Measurements from ENCODE around the gene PWWP2B. TPM values are rescaled to one million over a fixed set of nuclear protein-coding genes. Genes with fewer than 3 reads are reported as not detected.

Gene PWWP2B
- total RNA-seq, 3 donors from 2014 or later = 3.3 to 4.3 (median 4.1) TPM

- peaks cover 7% of the 10 kb centered on the region for H3K36me3 Mint-ChIP-seq (ENCODE audit: insufficient read depth)
- no peaks in the 10 kb centered on the region for H3K9me3 Mint-ChIP-seq
- ATAC-seq (no peak), DNase-seq (no peak)
- no peaks in the 10 kb centered on the region for H3K27me3 Mint-ChIP-seq (ENCODE audit: low read depth)
- peaks cover 23% of the 10 kb centered on the region for H3K4me1 Mint-ChIP-seq (ENCODE audit: low read depth)
- H3K4me3 Mint-ChIP-seq = no peak overlapping the region
Measured at GRCh38 chr10:132417257-132417910, 20.4 kb downstream of the PWWP2B start.

- ATAC-seq (no peak), DNase-seq (no peak)
- Mint-ChIP-seq H3K4me3 (no peak overlapping the region), H3K9me3 (no peaks in the 10 kb centered on the region), H3K27me3 (ENCODE audit: low read depth) (no peaks in the 10 kb centered on the region), H3K36me3 (ENCODE audit: insufficient read depth) (peaks cover 7% of the 10 kb centered on the region), H3K4me1 (ENCODE audit: low read depth) (peaks cover 29% of the 10 kb centered on the region)
Measured at GRCh38 chr10:132417957-132418441, 21.0 kb downstream of the PWWP2B start.

GRCh38 chr10:132418527-132419416 is 21.8 kb downstream of the PWWP2B start:
- no peaks in the 10 kb centered on the region for H3K9me3 Mint-ChIP-seq
- ATAC-seq (no peak), DNase-seq (no peak)
- no peak overlapping the region for H3K4me3 Mint-ChIP-seq
- no peaks in the 10 kb centered on the region for H3K27me3 Mint-ChIP-seq (ENCODE audit: low read depth)
- H3K4me1 Mint-ChIP-seq (ENCODE audit: low read depth) = peaks cover 35% of the 10 kb centered on the region
- peaks cover 7% of the 10 kb centered on the region for H3K36me3 Mint-ChIP-seq (ENCODE audit: insufficient read depth)

- no peak for DNase-seq
- no peak overlapping the region for H3K4me3 Mint-ChIP-seq
- H3K27me3 Mint-ChIP-seq (ENCODE audit: low read depth) = no peaks in the 10 kb centered on the region
- ATAC-seq = no peak
- H3K36me3 Mint-ChIP-seq (ENCODE audit: insufficient read depth) = peaks cover 7% of the 10 kb centered on the region
- peaks cover 37% of the 10 kb centered on the region for H3K4me1 Mint-ChIP-seq (ENCODE audit: low read depth)
- no peaks in the 10 kb centered on the region for H3K9me3 Mint-ChIP-seq
Measured at GRCh38 chr10:132419538-132420468, 22.8 kb downstream of the PWWP2B start.

GRCh38 chr10:132420469-132420980 is 23.5 kb downstream of the PWWP2B start:
- ATAC-seq (peak in 1 of 2 donors; percentile 16), DNase-seq (no peak)
- H3K4me3 Mint-ChIP-seq = no peak overlapping the region
- no peaks in the 10 kb centered on the region for H3K9me3 Mint-ChIP-seq
- peaks cover under 1% of the 10 kb centered on the region for H3K36me3 Mint-ChIP-seq (ENCODE audit: insufficient read depth)
- peaks cover 35% of the 10 kb centered on the region for H3K4me1 Mint-ChIP-seq (ENCODE audit: low read depth)
- no peaks in the 10 kb centered on the region for H3K27me3 Mint-ChIP-seq (ENCODE audit: low read depth)

- ATAC-seq (peak; percentile 53 to 59), DNase-seq (no peak)
- Mint-ChIP-seq H3K4me1 (ENCODE audit: low read depth) (peaks cover 35% of the 10 kb centered on the region), H3K36me3 (ENCODE audit: insufficient read depth) (no peaks in the 10 kb centered on the region), H3K9me3 (no peaks in the 10 kb centered on the region), H3K27me3 (ENCODE audit: low read depth) (no peaks in the 10 kb centered on the region), H3K4me3 (no peak overlapping the region)
Measured at GRCh38 chr10:132420981-132421846, 24.2 kb downstream of the PWWP2B start.

- DNase-seq = no peak
- ATAC-seq = no peak
- H3K4me1 Mint-ChIP-seq (ENCODE audit: low read depth) = peaks cover 35% of the 10 kb centered on the region
- no peaks in the 10 kb centered on the region for H3K9me3 Mint-ChIP-seq
- no peaks in the 10 kb centered on the region for H3K27me3 Mint-ChIP-seq (ENCODE audit: low read depth)
- no peaks in the 10 kb centered on the region for H3K36me3 Mint-ChIP-seq (ENCODE audit: insufficient read depth)
- H3K4me3 Mint-ChIP-seq = no peak overlapping the region
Measured at GRCh38 chr10:132421847-132422751, 25.1 kb downstream of the PWWP2B start.

GRCh38 chr10:132422903-132423825 is 26.2 kb downstream of the PWWP2B start:
- ATAC-seq (peak; percentile 25 to 31), DNase-seq (no peak)
- Mint-ChIP-seq H3K4me3 (no peak overlapping the region), H3K36me3 (ENCODE audit: insufficient read depth) (no peaks in the 10 kb centered on the region), H3K4me1 (ENCODE audit: low read depth) (peaks cover 34% of the 10 kb centered on the region), H3K9me3 (no peaks in the 10 kb centered on the region), H3K27me3 (ENCODE audit: low read depth) (no peaks in the 10 kb centered on the region)

- Mint-ChIP-seq H3K4me1 (ENCODE audit: low read depth) (peaks cover 30% of the 10 kb centered on the region), H3K27me3 (ENCODE audit: low read depth) (no peaks in the 10 kb centered on the region), H3K9me3 (no peaks in the 10 kb centered on the region), H3K36me3 (ENCODE audit: insufficient read depth) (no peaks in the 10 kb centered on the region), H3K4me3 (no peak overlapping the region)
- no peak for DNase-seq
- no peak for ATAC-seq
Measured at GRCh38 chr10:132423966-132424861, 27.2 kb downstream of the PWWP2B start.

GRCh38 chr10:132425029-132425756 is 28.2 kb downstream of the PWWP2B start:
- ATAC-seq (no peak), DNase-seq (no peak)
- Mint-ChIP-seq H3K36me3 (ENCODE audit: insufficient read depth) (no peaks in the 10 kb centered on the region), H3K4me3 (no peak overlapping the region), H3K9me3 (no peaks in the 10 kb centered on the region), H3K27me3 (ENCODE audit: low read depth) (no peaks in the 10 kb centered on the region), H3K4me1 (ENCODE audit: low read depth) (peaks cover 32% of the 10 kb centered on the region)

Measured in activated T-cell treated with anti-CD3 and anti-CD28 coated beads, Interleukin-2, amount 50 U/mL, for 4 hours (primary cell).